ENCODE results near the gene ZNF444. TPM values are rescaled to one million over a fixed set of nuclear protein-coding genes. Genes with fewer than 3 reads are reported as not detected.

The ZNF444 gene
- total and polyA plus RNA-seq, 4 donors = 6.1 to 30.4 (median 21.0) TPM

- H3K9ac ChIP-seq (ENCODE audit: low read depth in 1 of 2, low read length in 2 of 2) = no peak overlapping the region
- H3K4me3 ChIP-seq (ENCODE audit: low read depth in 1 of 3, low read length in 3 of 3) = no peak overlapping the region
- WGBS = 97% methylated on average over 9 of the region's 9 CpGs
- peaks cover 5 to 46% (median 17%) of the 10 kb centered on the region in 4 donors for H3K36me3 ChIP-seq (ENCODE audit: control insufficient read depth in 4 of 4, insufficient read depth in 3 of 4, low read depth in 1 of 4, low read length in 3 of 4)
- peaks cover 0 to 4% (median under 1%) of the 10 kb centered on the region in 4 donors for H3K4me1 ChIP-seq (ENCODE audit: control insufficient read depth in 4 of 4, insufficient read depth in 4 of 4, low read length in 3 of 4)
- TF ChIP-seq FOXA2 (IDR thresholded peaks at IDR 0.05) = no peak
- H3K27me3 ChIP-seq (ENCODE audit: control insufficient read depth in 4 of 4, insufficient read depth in 4 of 4, low read length in 3 of 4) = no peaks in the 10 kb centered on the region
- DNase-seq (ENCODE audit: low spot score) = no peak
- H3K27ac ChIP-seq (ENCODE audit: low read depth in 1 of 2, low read length in 2 of 2) = no peak overlapping the region
- H3K9me3 ChIP-seq (ENCODE audit: control insufficient read depth in 4 of 4, low read length in 3 of 4) = no peaks in the 10 kb centered on the region
These were observed 18.0 kb downstream of the ZNF444 start for GRCh38 chr19:56159009-56159559.

GRCh38 chr19:56159622-56160271, 18.7 kb downstream of the ZNF444 start:
- Histone ChIP-seq H3K36me3 (ENCODE audit: control insufficient read depth in 4 of 4, insufficient read depth in 3 of 4, low read depth in 1 of 4, low read length in 3 of 4) (peaks cover 5 to 44% (median 16%) of the 10 kb centered on the region in 4 donors), H3K4me1 (ENCODE audit: control insufficient read depth in 4 of 4, insufficient read depth in 4 of 4, low read length in 3 of 4) (peaks cover 0 to under 1% (median 0%) of the 10 kb centered on the region in 4 donors)
- WGBS = 98% methylated on average over 69 of the region's 69 CpGs

More at GRCh38 chr19:56159622-56160271, 18.7 kb downstream of the ZNF444 start:
- DNase-seq (ENCODE audit: low spot score) = no peak
- Histone ChIP-seq H3K9me3 (ENCODE audit: control insufficient read depth in 4 of 4, low read length in 3 of 4) (no peaks in the 10 kb centered on the region), H3K9ac (ENCODE audit: low read depth in 1 of 2, low read length in 2 of 2) (no peak overlapping the region), H3K27ac (ENCODE audit: low read depth in 1 of 2, low read length in 2 of 2) (no peak overlapping the region), H3K27me3 (ENCODE audit: control insufficient read depth in 4 of 4, insufficient read depth in 4 of 4, low read length in 3 of 4) (no peaks in the 10 kb centered on the region), H3K4me3 (ENCODE audit: low read depth in 1 of 3, low read length in 3 of 3) (no peak overlapping the region)
- TF ChIP-seq, protein P1, sequence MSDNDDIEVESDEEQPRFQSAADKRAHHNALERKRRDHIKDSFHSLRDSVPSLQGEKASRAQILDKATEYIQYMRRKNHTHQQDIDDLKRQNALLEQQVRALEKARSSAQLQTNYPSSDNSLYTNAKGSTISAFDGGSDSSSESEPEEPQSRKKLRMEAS (IDR thresholded peaks at IDR 0.05) = no peak
- TF ChIP-seq YY1 (IDR thresholded peaks at IDR 0.05) = no peak
- no peak for TF ChIP-seq RXRA (IDR thresholded peaks at IDR 0.05)
- no peak for TF ChIP-seq HNF4G (IDR thresholded peaks at IDR 0.05)
- no peak for TF ChIP-seq EGR1 (IDR thresholded peaks at IDR 0.05; ENCODE audit: low read depth in 2 of 2)
- TF ChIP-seq NR2F2 (IDR thresholded peaks at IDR 0.05) = no peak
- no peak for TF ChIP-seq CTCF (IDR thresholded peaks at IDR 0.05; ENCODE audit: low read depth, low read length, missing input control)
- TF ChIP-seq FOXA2 (IDR thresholded peaks at IDR 0.05) = no peak
- no peak for TF ChIP-seq RAD21 (IDR thresholded peaks at IDR 0.05)
- TF ChIP-seq, protein P2, sequence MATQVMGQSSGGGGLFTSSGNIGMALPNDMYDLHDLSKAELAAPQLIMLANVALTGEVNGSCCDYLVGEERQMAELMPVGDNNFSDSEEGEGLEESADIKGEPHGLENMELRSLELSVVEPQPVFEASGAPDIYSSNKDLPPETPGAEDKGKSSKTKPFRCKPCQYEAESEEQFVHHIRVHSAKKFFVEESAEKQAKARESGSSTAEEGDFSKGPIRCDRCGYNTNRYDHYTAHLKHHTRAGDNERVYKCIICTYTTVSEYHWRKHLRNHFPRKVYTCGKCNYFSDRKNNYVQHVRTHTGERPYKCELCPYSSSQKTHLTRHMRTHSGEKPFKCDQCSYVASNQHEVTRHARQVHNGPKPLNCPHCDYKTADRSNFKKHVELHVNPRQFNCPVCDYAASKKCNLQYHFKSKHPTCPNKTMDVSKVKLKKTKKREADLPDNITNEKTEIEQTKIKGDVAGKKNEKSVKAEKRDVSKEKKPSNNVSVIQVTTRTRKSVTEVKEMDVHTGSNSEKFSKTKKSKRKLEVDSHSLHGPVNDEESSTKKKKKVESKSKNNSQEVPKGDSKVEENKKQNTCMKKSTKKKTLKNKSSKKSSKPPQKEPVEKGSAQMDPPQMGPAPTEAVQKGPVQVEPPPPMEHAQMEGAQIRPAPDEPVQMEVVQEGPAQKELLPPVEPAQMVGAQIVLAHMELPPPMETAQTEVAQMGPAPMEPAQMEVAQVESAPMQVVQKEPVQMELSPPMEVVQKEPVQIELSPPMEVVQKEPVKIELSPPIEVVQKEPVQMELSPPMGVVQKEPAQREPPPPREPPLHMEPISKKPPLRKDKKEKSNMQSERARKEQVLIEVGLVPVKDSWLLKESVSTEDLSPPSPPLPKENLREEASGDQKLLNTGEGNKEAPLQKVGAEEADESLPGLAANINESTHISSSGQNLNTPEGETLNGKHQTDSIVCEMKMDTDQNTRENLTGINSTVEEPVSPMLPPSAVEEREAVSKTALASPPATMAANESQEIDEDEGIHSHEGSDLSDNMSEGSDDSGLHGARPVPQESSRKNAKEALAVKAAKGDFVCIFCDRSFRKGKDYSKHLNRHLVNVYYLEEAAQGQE (IDR thresholded peaks at IDR 0.05) = no peak
- no peak for TF ChIP-seq JUND (IDR thresholded peaks at IDR 0.05)
- no peak for TF ChIP-seq GABPA (IDR thresholded peaks at IDR 0.05 in 1 of 2, conservative IDR thresholded peaks at IDR 0.05 in 1 of 2)
- TF ChIP-seq FOXA1 (IDR thresholded peaks at IDR 0.05) = no peak
- TF ChIP-seq SP1 (IDR thresholded peaks at IDR 0.05) = no peak
- TF ChIP-seq ATF3 (IDR thresholded peaks at IDR 0.05) = no peak
- no peak for TF ChIP-seq ZBTB33 (IDR thresholded peaks at IDR 0.05)
- no peak for TF ChIP-seq HNF4A (conservative IDR thresholded peaks at IDR 0.05)
- TF ChIP-seq TAF1 (conservative IDR thresholded peaks at IDR 0.05) = no peak
